ENCODE results near the gene TGM3.
"Not testable (repeated sequence)": the region's sequence is repeated elsewhere in the genome, so short reads cannot be mapped to it uniquely, and the experiment has no call there.

The TGM3 gene, protein sequence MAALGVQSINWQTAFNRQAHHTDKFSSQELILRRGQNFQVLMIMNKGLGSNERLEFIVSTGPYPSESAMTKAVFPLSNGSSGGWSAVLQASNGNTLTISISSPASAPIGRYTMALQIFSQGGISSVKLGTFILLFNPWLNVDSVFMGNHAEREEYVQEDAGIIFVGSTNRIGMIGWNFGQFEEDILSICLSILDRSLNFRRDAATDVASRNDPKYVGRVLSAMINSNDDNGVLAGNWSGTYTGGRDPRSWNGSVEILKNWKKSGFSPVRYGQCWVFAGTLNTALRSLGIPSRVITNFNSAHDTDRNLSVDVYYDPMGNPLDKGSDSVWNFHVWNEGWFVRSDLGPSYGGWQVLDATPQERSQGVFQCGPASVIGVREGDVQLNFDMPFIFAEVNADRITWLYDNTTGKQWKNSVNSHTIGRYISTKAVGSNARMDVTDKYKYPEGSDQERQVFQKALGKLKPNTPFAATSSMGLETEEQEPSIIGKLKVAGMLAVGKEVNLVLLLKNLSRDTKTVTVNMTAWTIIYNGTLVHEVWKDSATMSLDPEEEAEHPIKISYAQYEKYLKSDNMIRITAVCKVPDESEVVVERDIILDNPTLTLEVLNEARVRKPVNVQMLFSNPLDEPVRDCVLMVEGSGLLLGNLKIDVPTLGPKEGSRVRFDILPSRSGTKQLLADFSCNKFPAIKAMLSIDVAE

DNA sequence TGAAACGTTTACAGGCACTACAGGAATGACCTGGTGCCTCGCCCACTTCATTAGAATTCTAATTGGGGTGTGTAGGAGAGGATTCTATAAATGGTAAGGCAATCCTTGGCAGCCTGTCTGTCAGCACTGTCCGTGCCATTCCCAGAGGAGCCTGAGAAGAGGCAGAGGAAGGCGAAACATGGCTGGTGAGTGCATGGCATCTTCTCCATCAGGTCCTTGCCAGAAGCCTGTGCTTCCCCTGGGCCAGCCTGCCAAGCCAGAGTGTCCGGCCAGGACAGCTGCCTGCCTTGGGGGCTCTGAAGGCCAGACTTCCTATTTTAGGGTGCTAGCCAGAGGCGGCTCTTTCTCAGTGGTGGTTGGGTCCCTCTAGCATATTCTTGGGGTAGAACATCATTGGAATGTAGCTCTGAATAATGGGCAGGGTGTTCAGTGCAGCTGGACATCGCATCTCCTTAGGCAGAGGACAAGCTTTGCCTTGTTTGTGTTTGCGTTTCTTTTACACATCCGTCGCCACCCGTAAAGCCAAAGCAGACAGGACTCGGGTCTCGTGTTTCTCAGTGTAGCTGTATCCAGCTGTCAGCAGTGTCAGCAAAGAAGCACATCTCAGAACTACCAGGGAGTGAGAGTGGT, at the start of gene TGM3:
Gene TGM3 (plus strand): TSS at position 116 of the 630 bp plus-strand sequence. CDS start 63 bp downstream, at position 179.
- DNase-seq = no peak

DNA sequence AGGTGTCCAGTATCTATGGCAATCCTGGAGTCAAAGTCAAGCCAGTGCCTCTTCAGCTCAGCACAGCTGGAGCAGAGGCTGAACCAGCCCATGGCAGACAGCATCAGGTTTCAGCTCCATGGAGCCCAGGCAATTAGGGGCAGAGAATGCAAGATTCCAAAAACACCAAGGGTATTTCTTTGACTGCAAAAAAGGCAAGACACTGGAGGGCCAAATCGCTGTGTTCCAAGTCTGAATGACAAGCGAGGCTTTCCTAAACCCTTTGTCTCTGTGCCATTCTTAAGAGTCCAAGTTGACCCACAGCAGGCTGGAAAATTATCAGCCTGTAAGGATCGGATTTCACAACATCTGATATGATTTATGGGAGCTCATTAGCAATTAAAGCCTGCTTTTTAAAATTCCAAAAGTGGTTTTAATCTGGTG, 49.7 kb upstream of the TGM3 start:
- no peak for DNase-seq

DNA sequence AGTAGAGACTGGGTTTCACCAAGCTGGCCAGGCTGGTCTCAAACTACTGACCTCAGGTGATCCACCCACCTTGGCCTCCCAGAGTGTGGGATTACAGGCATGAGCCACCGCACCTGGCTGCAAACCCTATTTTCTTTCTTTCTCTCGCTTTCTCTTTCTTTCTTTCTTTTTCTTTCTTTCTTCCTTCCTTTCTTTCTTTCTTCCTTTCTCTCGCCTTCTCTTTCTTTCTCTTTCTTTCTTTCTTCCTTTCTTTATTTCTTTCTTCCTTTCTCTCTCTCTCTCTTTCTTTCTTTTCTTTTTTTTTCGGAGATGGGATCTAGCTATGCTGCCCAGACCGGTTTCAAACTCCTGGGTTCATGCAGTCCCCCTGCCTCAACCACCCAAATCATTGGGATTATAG, 47.0 kb upstream of the TGM3 start:
- no peak for DNase-seq

DNA sequence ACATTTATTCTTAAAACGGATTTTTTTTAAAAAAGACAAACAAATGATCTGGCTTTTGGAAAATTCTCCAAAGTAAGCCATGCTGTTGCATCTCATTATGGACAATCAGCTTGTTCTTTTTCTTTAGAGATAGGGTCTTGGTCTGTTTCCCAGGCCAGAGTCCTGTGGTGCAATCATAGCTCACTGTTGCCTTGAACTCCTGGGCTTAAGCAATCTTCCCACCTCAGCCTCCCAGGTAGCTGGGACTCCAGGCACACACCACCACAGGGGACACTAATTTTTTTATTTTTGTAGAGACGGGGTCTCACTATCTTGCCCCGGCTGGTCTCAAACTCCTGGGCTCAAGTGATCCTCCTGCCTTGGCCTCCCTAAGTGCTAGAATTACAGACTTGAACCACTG, 45.9 kb upstream of the TGM3 start:
- no peak for DNase-seq

DNA sequence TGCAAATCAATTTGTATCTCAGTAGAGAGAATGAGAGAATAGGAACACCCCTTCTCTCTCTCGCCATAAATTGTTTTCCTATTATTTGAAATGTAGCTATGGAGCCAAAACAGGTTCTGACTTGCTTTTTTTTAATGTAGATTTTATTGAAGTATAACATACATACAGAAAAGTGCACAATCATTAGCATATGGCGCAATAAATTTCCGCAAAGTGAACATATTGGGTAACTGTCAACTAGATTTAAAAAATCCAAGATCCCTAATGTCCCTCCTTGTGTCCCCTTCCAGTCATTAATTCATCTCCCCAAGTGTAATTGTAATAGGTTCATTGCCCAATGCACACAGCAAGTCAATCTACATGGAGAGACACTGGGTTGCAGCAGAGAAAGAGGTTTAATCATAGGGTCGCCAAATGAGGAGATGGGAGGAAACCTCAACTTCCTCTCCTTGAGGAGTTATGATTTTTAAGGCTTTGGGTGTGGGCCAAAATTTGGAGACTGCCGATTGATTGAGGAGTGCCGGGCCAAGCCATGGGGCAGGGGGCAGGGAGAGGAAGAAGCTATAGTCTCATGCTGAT, 43.3 kb upstream of the TGM3 start:
- DNase-seq = no peak

DNA sequence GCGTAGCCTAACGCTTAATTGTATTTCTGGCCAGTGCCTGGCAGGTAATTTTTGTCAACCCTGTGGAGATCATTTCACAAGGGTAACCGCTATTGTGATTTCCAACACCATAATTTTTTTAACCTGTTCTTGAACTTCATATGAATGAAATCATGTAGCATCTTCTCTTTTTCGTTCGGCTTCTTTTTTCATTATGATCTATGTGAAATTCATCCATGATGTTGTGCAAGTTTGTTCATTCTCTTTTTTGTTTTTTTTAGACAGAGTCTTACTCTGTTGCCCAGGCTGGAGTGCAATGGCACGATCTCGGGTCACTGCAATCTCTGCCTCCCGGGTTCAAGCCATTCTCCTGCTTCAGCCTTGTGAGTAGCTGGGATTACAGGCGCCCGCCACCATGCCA, 42.5 kb upstream of the TGM3 start:
- DNase-seq = no peak

DNA sequence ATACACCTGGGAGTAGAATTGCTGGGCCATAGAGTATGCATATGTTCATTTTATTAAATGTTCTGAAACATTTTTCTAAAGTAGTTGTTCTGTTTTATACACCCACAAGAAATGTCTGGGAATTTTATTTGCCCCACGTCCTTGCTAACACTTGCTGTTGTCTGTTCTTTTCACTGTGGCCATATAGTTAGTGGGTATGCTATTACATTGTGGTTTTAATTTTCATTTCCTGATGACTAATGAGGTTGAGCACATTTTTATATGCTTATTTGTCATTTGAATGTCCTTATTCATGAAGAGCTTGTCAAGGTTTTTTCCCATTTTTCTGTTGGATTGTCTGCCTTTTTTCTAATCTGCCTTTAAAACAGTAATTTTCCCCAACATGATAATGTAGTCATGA, 41.5 kb upstream of the TGM3 start:
- DNase-seq = no peak

DNA sequence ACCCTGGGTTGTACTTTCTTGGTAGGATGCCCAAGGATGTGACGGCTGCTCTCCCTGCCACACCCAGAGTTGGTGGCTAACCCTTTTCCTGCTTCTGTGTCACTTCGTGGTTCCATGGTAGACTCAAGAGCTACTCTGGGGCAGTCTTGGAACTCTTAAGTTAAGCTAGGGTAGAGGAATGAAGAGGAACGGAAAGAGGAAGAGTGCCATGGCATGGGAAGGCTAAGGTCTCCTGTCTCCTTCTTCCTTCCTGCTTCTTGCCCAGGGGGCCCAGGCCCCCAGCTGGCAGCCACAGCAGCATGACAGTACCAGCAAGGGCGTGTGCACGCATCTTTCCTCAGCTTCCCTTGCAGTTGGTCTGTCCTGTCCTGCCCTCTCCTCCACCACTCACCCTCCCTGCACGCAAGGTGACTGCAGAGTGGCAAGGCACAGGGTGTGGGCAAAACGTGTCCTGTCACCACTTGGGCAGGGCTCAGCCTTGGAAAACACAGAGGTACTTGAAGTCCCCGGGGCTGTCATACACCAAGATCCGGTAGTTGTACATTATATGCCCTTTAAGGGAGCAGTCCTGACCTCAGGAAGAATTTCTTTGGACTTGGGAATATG, 39.8 kb upstream of the TGM3 start:
- DNase-seq = no peak

DNA sequence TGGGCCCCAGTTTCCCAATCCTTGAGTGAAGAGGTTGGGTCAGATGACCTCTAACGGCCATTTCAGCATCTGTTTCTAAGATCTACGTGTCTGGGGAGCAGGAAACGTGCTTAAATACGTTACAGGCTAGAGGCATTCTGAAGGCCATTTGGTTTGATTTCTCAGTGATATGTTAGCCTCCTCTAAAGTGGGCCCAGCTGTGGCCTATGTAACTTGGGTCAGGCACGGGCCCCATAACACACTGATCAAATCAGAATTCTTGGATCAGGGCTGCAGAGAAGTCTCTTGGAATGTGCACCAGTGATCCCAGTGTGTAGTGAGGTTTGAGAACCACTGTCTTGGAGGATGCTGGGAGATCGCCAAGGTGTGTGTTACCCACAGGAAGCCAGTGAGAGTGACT, 36.1 kb upstream of the TGM3 start:
- no peak for DNase-seq

DNA sequence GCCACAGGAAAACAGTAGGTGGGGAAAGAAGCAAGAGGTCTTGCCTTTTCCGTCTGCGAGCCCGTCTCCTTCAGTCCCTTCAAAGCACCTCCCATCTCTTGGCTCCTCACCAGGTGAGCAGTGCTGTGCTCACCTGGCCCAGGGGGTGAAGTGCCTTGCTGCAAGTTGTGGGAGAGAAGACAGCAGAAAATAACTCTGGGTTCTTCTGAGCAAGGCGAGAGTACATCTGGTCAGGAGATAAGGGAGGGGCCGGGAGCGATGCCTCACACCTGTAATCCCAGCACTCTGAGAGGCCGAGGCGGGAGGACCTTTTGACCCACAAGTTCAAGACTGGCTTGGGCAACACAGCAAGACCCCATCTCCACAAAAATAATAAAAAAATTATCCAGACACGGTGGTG, 35.6 kb upstream of the TGM3 start:
- DNase-seq = no peak

DNA sequence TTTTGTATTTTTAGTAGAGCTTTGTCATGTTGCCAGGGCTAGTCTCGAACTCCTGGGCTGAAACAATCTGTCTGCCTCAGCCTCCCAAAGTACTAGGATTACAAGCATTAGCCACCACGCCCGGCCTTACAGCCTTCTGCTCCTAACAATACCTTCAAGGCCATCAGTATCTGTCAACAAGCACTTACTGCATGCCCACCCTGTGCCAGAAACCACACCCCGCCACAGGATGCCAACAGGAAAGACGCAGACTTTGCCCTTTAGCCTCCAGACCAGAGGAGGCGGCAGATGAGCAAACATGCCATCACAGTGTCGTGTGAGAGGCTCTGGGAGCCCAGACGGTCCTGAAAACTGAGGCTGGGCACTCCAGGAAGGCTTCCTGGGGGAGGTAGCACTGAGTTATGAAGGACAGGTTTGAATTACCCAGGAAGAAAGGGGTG, 34.7 kb upstream of the TGM3 start:
- DNase-seq = no peak

DNA sequence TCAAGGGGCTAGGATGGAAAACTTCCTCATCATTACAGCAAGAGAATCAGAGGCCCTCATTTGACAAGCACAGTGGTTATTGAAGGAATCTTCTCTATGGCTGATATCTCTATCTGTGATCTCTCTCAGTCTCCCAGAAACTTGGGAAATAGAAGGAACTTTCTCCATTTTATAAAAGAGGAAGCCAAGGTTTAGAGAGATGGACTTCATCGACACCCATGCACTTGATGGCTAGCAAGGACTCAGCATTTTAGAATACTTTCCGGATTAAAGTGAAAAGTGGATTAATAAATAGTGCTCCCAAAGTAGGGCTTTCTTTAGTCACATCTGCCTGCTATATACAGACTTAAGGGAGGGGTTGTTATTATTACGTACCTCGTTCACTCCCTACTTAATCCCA, 34.2 kb upstream of the TGM3 start:
- DNase-seq = no peak

DNA sequence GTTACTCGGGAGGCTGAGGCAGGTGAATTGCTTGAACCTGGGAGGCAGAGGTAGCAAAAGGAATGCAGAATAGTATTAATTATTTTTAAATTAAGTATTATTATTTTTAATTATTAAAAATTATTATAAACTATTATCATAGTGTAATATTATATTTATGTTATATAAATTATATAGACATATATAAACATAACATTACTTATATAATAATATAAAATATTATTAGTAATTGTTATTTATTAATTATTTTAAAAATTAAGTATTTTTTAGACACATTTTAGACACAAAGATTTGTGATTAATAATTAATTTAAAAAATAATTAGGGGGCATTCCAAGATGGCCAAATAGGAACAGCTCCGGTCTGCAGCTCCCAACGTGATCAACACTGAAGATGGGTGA, 31.7 kb upstream of the TGM3 start:
- no peak for DNase-seq

DNA sequence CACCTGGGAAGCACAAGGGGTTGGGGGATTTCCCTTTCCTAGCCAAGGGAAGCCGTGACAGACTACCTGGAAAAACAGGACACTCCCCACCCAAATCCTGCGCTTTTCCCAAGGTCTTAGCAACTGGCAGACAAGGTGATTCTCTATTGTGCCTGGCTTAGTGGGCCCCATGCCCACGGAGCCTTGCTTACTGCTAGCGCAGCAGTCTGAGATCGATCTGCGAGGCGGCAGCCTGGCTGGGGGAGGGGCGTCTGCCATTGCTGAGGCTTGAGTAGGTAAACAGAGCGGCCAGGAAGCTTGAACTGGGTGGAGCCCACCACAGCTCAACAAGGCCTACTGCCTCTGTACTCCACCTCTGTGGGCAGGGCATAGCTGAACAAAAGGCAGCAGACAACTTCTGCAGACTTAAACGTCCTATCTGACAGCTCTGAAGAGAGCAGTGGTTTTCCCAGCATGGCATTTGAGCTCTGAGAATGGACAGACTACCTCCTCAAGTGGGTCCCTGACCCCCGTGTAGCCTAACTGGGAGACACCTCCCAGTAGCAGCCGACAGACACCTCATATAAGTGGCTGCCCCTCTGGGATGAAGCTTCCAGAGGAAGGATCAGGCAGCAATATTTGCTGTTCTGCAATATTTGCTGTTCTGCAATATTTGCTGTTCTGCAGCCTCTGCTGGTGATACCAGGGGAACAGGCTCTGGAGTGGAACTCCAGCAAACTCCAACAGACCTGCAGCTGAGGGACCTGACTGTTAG, 31.0 kb upstream of the TGM3 start:
- not testable (repeated sequence) for DNase-seq

DNA sequence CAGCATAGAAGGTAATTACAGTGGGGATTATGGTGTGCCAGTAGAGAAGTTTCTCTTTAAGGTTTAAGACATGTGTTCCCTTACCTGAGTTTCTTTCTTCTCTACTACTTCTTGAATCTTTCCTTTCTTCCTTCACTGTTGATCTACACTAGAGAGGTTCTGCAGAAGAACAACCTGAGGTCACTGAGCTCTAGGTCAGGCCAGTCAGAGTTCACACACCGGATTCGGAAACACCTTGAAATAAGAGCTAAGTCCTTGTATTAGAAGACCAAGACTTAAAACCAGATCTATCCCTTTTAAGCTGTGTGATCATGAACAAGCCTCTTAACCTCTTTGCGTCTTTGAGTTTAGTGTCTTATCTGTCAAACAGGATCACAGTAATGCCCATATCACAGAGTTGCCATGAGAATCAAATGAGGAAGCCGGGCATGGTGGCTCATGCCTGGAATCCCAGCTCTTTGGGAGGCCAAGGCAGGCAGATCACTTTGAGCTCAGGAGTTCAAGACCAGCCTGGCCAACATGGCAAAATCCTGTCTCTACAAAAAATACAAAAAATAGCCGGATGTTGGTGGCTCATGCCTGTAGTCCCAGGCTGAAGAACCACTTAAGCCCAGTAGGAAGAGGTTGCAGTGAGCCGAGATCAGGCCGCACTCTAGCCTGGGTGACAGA, 22.0 kb upstream of the TGM3 start:
- no peak for DNase-seq

DNA sequence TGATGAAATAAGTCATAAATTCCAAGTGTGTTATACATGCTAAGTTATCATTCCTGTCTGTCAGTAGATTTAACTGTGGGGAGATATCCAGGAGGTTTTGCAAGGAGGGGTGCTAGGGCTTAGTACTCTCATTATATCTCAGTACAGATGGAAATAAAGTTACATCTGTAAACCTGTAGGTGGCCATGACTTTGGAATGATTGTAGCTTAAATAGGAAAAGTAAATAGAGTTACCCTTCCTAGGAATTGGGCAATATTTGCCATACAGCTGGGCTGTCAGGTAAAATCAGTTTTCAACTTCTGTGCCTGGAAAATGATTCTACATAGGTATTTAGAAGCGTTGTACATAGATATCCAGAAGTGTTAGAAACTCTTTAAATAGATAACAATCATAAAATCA, 19.8 kb upstream of the TGM3 start:
- DNase-seq = no peak

DNA sequence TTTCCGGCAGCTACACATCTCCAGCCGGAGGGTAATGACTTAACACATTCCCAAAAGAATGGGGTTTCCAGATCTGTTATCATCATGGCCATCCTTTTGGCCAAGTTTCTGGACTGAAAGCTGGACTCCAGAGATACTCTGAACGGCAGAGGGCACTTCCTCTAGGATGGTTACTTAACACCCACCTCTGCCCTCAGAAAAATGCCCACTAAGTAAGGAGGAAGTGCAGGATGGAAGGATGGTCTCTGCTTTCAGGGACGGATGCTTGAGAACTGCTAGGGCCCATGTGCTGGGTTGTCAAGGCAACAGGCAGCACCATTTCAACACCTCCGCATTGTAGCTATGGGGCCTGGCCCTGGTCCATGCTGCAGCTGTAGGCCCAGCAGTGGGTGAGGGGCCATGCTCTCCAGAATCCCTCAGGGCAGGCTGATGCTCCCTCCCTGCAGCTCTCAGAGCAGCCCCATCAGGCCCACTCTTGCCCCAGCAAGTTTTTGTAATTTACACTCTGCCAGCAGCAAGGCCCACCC, 16.5 kb upstream of the TGM3 start:
- DNase-seq = no peak

DNA sequence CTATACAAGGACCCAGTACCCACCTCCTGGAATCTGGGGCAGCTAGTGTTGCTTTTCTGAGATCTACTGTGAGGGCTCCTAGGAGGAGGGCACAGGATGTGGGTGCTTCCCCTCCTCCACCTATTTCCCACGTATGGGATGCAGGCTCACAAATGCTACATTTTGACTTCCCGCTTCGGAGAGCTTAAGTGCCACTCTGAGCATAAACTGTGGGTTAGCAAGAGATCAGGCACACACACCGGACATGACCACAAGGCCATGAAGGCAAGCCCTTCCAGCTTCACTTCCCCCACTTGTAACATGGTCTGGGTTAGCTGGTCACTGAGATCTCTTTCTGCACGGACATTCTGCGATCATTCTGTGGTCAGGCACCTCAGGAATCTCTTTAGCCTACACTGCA, 15.7 kb upstream of the TGM3 start:
- no peak for DNase-seq

DNA sequence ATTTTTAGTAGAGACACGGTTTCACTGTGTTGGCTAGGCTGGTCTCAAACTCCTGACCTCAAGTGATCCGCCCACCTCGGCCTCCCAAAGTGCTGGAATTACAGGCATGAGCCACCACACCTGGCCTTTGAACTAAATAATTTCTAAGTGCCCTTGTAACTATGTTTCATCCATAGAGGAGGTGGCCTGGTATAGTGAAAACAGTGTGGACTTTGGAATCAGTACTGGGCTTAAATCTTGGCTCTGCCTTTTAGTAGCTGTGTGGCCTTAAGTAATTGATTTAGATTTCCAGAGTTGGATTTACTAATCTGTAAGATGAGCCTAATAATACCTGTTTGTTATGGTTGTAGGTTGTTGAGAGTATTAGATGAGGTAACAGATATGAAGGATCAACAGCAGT, 14.2 kb upstream of the TGM3 start:
- DNase-seq = no peak

DNA sequence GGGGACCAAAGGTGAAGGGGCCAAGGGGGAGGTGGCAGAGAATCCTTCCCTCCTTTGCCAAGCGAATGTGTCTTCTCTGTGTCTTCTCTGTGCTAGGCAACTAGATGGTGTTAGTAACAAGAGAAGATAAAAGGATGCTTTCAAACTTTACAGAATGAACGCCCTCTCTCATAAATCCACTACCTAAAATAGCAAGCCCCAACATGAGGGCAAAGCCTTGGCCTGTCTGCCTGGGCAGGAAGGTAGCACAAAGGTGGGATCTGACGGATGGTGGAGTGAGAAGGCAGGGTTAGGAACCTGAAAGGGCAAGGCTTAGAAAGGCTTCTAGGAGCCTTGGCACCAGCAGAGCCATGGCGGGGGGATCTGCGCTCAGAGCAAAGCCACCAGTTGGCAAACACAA, 13.6 kb upstream of the TGM3 start:
- DNase-seq = no peak

DNA sequence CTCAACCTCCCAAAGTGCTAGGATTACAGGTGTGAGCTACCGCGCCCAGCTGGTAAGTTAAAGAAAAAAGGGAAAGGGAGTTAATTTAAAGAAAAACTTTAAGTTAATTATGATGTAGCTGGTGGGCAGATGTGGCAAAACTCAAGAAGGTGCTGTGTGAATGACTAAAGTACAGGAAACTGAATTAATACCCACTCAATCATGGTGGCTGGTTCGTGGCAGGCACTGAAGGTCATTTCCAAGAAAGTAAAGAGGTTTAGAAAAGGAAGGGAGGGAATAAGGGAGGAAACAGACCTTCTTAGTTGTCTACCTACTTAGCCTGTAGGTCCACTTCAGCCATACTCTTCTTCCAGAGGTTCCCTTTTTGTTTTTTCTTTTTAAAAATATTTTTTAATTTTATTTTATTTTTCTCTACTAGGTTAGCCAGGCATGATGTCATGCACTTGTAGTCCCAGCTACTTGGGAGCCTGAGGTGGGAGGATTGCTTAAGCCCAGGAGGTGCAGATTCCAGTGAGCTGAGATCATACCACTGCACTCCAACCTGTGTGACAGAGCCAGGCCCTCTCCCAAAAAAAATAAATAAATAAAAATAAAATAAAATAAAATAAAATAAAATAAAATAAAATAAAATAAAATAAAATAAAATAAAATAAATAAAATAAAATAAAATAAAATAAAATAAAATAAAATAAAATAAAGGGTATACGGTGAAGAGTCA, 11.9 kb upstream of the TGM3 start:
- no peak for DNase-seq
